ENCODE measurements around the gene GFPT2. TPM values are rescaled to one million over a fixed set of nuclear protein-coding genes. Genes with fewer than 3 reads are reported as not detected.

The GFPT2 gene
- total and polyA plus RNA-seq, 8 donors: 5.2 to 17.6 (median 8.9) TPM

DNA sequence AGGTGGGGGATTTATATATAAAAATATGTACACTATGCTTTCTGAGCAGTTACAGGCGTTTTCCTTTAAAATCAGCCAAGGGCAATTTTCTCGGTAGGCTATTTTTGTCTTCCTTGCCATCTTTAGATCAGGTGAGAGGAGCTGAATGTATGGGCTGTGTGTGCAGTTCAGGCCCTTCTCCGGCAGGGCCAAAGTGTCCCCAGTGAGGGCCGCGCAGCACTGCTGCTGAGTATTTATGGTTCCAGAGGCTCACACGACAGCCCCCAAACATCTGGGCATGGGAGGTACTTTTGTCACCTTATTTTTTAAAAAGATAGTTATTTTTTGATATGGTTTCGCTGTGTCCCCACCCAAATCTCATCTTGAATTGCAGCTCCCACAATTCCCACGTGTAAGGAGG is 11.5 kb downstream of the GFPT2 start:
- intact Hi-C loops (cut with DNase I): no loop called here
- no peak overlapping the region for H3K27ac ChIP-seq
- TF ChIP-seq, protein P1, sequence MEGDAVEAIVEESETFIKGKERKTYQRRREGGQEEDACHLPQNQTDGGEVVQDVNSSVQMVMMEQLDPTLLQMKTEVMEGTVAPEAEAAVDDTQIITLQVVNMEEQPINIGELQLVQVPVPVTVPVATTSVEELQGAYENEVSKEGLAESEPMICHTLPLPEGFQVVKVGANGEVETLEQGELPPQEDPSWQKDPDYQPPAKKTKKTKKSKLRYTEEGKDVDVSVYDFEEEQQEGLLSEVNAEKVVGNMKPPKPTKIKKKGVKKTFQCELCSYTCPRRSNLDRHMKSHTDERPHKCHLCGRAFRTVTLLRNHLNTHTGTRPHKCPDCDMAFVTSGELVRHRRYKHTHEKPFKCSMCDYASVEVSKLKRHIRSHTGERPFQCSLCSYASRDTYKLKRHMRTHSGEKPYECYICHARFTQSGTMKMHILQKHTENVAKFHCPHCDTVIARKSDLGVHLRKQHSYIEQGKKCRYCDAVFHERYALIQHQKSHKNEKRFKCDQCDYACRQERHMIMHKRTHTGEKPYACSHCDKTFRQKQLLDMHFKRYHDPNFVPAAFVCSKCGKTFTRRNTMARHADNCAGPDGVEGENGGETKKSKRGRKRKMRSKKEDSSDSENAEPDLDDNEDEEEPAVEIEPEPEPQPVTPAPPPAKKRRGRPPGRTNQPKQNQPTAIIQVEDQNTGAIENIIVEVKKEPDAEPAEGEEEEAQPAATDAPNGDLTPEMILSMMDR (IDR thresholded peaks at IDR 0.05): no peak
- peak in 1 of 4 donors; percentile 17 for DNase-seq
- no peak overlapping the region for H3K4me3 ChIP-seq
- peaks cover 4 to 5% of the 10 kb centered on the region in 2 donors for H3K4me1 ChIP-seq
- no peaks in the 10 kb centered on the region for H3K9me3 ChIP-seq
- peaks cover 0 to 7% of the 10 kb centered on the region in 2 donors for H3K27me3 ChIP-seq
- ATAC-seq: no peak
- no peaks in the 10 kb centered on the region for H3K36me3 ChIP-seq

DNA sequence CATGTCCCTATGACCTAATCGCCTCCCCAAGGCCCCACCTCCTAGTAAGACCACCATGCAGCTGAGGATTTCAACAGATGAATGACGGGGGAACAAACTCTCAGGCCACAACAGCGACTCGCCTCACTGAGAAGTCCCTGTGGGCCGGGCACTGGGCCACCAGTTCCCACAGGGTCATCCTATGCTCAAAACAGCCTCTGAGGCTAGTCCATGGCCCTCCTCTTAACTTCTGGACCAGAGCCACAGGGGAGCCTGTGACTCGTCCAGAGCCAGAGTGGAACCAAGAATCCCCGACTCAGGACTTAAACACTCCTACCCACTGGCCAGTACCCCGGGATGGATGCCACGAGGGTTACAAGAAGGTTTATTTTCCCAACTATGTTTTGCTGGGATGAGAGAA is 12.3 kb downstream of the GFPT2 start:
- intact Hi-C loops (cut with DNase I): no loop called here
- Histone ChIP-seq H3K4me1 (peaks cover 4 to 5% of the 10 kb centered on the region in 2 donors), H3K36me3 (peaks cover 0 to 2% of the 10 kb centered on the region in 2 donors), H3K4me3 (no peak overlapping the region), H3K9me3 (no peaks in the 10 kb centered on the region), H3K27ac (no peak overlapping the region), H3K27me3 (peaks cover 0 to 7% of the 10 kb centered on the region in 2 donors)
- TF ChIP-seq, protein P1 (IDR thresholded peaks at IDR 0.05): no peak
- no peak for ATAC-seq
- peak in 2 of 4 donors; percentile 25 to 34 for DNase-seq

DNA sequence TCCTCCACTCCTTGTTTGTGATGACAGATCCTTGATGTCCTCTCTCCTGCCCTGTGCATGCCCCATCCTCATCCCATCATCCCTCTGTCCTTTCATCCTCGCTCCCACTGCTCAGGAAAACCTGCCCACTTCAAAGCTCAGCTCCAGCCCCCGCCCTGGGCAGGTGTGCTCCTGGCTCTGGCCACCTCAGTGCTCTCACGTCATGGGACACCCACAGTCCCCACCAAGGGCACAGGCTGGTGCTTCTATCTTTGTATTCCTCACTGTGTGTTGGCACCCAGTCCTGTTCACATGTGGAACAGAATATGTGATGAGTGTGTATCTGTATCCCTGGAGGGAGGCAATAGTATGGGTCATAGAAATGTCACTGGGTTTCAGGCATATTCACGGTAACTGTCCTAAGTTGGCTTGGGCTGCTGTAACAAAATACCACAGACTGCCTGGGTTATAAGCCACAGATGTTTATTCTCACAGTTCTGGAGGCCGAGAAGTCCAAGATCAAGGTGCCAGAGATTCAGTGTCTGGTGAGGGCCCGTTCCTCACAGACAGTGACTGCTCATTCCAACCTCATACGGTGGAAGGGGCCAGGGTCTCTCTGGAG is 13.5 kb downstream of the GFPT2 start:
- Histone ChIP-seq H3K27ac (no peak overlapping the region), H3K4me1 (peaks cover 4 to 5% of the 10 kb centered on the region in 2 donors), H3K36me3 (peaks cover 0 to 13% of the 10 kb centered on the region in 2 donors), H3K27me3 (peaks cover 0 to 7% of the 10 kb centered on the region in 2 donors), H3K4me3 (no peak overlapping the region), H3K9me3 (no peaks in the 10 kb centered on the region)
- TF ChIP-seq, protein P1 (IDR thresholded peaks at IDR 0.05): no peak
- intact Hi-C loops (cut with DNase I): no loop called here
- DNase-seq (peak in 1 of 4 donors; percentile 42), ATAC-seq (no peak)

DNA sequence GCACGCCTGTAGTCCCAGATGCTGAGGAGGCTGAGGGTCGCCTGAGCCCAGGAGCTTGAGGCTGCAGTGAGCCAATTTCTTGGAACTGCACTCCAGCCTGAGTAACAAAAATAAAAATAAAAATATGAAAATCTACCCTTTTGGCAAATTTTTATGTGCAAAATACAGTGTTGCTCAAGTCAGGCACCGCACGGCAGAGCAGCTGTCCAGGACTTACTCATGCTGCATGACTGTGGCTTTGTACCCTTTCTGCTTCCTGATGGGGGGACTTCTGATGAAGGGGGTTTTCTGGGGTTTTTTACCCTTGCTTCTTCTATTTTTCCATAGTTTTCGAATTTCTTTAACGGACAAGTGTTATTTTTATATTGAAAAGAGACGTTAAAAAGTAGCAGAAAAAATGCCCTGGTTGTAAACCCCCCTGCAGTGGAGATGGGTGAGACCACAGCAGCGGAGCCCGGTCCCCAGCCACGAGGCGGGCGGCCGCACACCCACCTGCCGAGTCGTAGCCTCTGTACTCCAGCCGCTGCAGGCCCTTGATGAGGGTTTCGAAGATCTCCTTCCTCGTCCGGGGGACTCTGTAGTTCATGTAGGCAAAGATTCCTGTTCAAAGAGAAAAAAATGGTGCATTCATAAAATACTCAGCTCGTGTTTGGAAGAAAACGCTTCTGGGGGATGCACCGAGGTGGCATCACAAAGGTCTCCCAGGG is 15.0 kb downstream of the GFPT2 start:
- DNase-seq: peak in 2 of 4 donors; percentile 26 to 50
- intact Hi-C loops (cut with DNase I): no loop called here
- Histone ChIP-seq H3K4me3 (no peak overlapping the region), H3K4me1 (no peaks in the 10 kb centered on the region), H3K36me3 (peaks cover 0 to 13% of the 10 kb centered on the region in 2 donors), H3K9me3 (no peaks in the 10 kb centered on the region), H3K27ac (no peak overlapping the region), H3K27me3 (peaks cover 0 to 3% of the 10 kb centered on the region in 2 donors)
- ATAC-seq: no peak
- TF ChIP-seq, protein P1 (IDR thresholded peaks at IDR 0.05): no peak

DNA sequence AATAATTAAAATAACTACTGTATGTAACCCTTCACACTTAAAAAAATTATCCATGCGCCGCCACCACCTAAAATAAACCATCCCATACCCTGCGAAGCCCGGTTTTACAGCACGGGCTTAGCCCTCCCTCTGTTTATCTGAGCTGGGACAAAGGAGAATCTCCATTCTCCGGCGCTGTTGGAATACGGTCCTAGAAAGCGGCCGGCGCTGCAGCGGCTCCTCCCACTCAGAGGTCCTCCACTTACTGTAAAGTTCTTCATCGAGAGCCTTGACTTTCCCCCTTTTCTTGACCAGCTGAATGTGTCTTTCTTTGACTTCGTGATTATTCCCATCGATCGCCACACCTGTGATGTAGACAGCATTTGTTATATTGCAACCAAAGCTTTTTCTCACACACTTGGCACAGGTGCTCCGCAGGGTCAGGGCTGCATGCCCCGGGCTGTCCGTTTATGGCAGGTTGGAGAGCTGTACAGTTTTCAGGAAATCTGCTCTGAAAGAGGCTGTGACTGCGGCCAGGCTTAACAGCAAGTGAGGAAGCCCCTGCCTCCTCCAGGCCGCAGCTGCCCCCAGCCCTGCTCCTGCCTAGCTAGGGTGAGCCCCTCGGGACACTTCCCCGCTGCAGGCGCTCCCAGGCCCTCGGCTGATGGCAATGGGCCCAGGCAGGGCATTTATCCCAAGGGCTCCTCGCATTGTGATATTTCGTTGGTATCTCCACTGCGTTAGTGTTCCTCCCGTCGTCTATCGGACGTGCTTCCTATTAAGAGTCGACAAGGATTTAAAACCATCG is 16.7 kb downstream of the GFPT2 start:
- ATAC-seq (no peak), DNase-seq (peak in 1 of 4 donors; percentile 63)
- Histone ChIP-seq H3K9me3 (no peaks in the 10 kb centered on the region), H3K27ac (no peak overlapping the region), H3K27me3 (peaks cover 0 to 19% of the 10 kb centered on the region in 2 donors), H3K4me3 (no peak overlapping the region), H3K36me3 (peaks cover 0 to 13% of the 10 kb centered on the region in 2 donors), H3K4me1 (no peaks in the 10 kb centered on the region)
- TF ChIP-seq, protein P1 (IDR thresholded peaks at IDR 0.05): no peak
- intact Hi-C loops (cut with DNase I): no loop called here
